ENCODE results near the gene DHX58. TPM values are rescaled to one million over a fixed set of nuclear protein-coding genes. Genes with fewer than 3 reads are reported as not detected.

DHX58 gene
- total RNA-seq, 1 donor from 2014 or later: 0.41 TPM

DNA sequence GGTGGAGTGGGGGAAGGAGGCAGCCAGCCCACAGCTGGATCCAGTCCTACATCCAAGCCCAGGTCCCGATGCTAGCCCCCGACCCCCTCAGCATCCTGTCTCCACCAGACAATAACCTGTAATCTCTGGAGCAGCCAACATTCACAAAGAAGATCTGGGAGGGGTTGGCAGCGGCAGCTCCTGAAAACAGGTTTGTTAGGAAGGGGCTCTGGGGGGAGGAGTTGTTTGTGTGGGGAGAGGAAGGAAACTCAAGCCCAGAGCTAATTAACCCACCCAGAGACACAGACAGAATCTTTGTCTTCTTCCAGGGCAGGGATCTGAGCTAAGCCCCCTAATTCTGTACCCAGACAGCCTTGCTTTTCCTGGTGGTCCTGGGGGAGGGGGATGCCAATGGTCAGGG is 57.5 kb downstream of the DHX58 start:
- Mint-ChIP-seq H3K36me3 (ENCODE audit: low read depth, unreplicated experiment) (no peaks in the 10 kb centered on the region), H3K27me3 (ENCODE audit: unreplicated experiment) (peaks cover 11% of the 10 kb centered on the region), H3K4me1 (ENCODE audit: unreplicated experiment) (peaks cover 13% of the 10 kb centered on the region), H3K4me3 (ENCODE audit: unreplicated experiment) (no peak overlapping the region), H3K9me3 (ENCODE audit: unreplicated experiment) (no peaks in the 10 kb centered on the region), H3K27ac (ENCODE audit: unreplicated experiment) (no peak overlapping the region)
- no peak for DNase-seq (ENCODE audit: low spot score)
- TF ChIP-seq, protein P1, sequence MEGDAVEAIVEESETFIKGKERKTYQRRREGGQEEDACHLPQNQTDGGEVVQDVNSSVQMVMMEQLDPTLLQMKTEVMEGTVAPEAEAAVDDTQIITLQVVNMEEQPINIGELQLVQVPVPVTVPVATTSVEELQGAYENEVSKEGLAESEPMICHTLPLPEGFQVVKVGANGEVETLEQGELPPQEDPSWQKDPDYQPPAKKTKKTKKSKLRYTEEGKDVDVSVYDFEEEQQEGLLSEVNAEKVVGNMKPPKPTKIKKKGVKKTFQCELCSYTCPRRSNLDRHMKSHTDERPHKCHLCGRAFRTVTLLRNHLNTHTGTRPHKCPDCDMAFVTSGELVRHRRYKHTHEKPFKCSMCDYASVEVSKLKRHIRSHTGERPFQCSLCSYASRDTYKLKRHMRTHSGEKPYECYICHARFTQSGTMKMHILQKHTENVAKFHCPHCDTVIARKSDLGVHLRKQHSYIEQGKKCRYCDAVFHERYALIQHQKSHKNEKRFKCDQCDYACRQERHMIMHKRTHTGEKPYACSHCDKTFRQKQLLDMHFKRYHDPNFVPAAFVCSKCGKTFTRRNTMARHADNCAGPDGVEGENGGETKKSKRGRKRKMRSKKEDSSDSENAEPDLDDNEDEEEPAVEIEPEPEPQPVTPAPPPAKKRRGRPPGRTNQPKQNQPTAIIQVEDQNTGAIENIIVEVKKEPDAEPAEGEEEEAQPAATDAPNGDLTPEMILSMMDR (IDR thresholded peaks at IDR 0.05; ENCODE audit: unreplicated experiment): no peak

DNA sequence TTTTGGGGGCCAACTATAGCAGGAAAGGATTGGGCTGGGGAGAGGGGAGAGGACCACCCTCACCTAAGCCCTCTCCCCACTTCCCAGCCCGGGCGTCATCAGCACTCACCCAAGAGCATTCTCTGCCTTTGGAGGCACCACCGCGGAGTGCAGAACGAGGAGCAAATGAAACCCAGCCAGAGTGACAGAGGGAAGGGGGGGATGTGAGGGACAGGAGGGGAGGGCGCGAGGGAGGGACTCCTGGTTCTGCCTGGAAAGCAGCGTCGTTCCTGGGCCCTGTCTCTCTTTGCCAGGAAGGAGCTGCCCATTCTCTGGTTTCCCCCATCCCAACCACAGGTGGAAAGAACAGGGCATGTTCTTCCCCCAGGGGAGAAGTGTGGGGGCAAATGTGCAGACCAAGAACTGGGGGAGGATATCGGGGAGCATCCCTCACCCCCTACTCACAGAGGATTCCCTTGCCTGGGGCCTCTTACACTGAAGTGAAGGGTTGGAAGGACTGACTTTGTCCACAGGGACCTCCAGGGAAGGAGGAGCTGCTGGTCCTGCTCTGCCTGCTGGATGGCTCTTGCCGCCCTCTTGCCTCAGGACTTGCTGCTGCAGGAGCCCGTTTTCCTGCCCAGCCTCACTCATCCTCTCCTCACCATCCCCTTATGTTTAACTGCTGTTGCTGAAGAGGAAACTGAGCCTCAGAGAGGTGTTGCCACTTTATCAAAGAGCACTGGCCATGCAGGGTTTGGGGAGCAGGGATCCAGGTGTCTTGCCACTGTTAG is 58.6 kb downstream of the DHX58 start:
- Mint-ChIP-seq H3K36me3 (ENCODE audit: low read depth, unreplicated experiment) (no peaks in the 10 kb centered on the region), H3K4me1 (ENCODE audit: unreplicated experiment) (peaks cover 15% of the 10 kb centered on the region), H3K27me3 (ENCODE audit: unreplicated experiment) (peaks cover 13% of the 10 kb centered on the region), H3K27ac (ENCODE audit: unreplicated experiment) (no peak overlapping the region), H3K9me3 (ENCODE audit: unreplicated experiment) (no peaks in the 10 kb centered on the region), H3K4me3 (ENCODE audit: unreplicated experiment) (no peak overlapping the region)
- TF ChIP-seq, protein P1 (IDR thresholded peaks at IDR 0.05; ENCODE audit: unreplicated experiment): no peak
- DNase-seq (ENCODE audit: low spot score): no peak

DNA sequence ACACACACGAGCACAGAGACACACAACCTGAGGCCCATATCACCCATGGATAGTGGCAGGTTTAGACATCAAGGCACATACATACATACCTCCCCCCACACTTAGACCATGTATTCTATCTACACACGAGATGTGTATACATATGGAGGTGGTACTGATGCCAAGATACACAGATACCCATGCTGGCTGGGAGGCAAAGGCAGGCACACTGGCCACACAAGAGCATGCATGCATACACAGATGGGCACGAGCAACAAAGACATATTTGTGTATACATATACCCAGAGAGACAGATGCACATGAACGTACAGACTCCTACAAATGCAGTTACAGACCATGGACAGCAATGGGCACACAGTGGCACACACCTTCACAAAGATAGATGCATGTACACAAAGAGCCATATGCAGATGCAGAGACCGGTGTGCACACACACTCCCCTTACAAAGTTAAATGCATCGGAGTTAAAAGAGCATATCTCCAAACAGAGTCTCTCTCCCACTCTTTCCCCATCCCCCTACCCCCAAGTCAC is 60.1 kb downstream of the DHX58 start:
- Mint-ChIP-seq H3K9me3 (ENCODE audit: unreplicated experiment) (no peaks in the 10 kb centered on the region), H3K4me3 (ENCODE audit: unreplicated experiment) (no peak overlapping the region), H3K27me3 (ENCODE audit: unreplicated experiment) (peaks cover 17% of the 10 kb centered on the region), H3K27ac (ENCODE audit: unreplicated experiment) (no peak overlapping the region), H3K4me1 (ENCODE audit: unreplicated experiment) (peaks cover 15% of the 10 kb centered on the region), H3K36me3 (ENCODE audit: low read depth, unreplicated experiment) (no peaks in the 10 kb centered on the region)
- TF ChIP-seq, protein P1 (IDR thresholded peaks at IDR 0.05; ENCODE audit: unreplicated experiment): no peak
- DNase-seq (ENCODE audit: low spot score): no peak

DNA sequence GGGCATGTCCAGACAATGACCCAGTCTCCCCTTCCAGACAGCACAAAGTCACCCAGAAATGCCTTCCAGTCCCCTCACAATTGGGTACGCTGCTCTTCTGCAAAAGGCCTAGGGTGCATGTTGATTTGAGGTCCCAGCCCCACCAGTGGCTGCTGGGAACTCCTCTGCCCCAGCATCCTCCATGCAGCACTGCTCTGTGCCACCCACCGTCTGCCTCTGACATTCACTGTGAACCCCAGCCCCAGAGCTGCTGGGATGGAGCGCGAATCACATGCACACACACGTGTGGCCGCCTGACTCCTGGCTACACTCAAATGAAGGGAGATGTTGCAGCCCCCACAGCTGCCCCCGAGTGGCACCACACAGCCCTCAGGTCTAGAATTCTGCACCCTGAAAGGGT is 60.9 kb downstream of the DHX58 start:
- Mint-ChIP-seq H3K27ac (ENCODE audit: unreplicated experiment) (no peak overlapping the region), H3K9me3 (ENCODE audit: unreplicated experiment) (no peaks in the 10 kb centered on the region), H3K36me3 (ENCODE audit: low read depth, unreplicated experiment) (no peaks in the 10 kb centered on the region), H3K27me3 (ENCODE audit: unreplicated experiment) (peaks cover 17% of the 10 kb centered on the region), H3K4me3 (ENCODE audit: unreplicated experiment) (no peak overlapping the region), H3K4me1 (ENCODE audit: unreplicated experiment) (peaks cover 15% of the 10 kb centered on the region)
- TF ChIP-seq, protein P1 (IDR thresholded peaks at IDR 0.05; ENCODE audit: unreplicated experiment): no peak
- no peak for DNase-seq (ENCODE audit: low spot score)

Other genes starting within 250 kb of the DHX58 start
- gene KLHL11, start 247.3 kb downstream of the DHX58 start, total RNA-seq (ENCODE audit: unreplicated experiment): 9.0 TPM
- gene ACLY, start 193.8 kb downstream of the DHX58 start, total RNA-seq (ENCODE audit: unreplicated experiment): 376 TPM
- gene ODAD4, start 182.1 kb downstream of the DHX58 start, total RNA-seq (ENCODE audit: unreplicated experiment): 2.2 TPM
- 82.1 TPM for gene CNP, start 145.9 kb downstream of the DHX58 start, total RNA-seq (ENCODE audit: unreplicated experiment)
- 92.8 TPM for gene DNAJC7, start 95.3 kb downstream of the DHX58 start, total RNA-seq (ENCODE audit: unreplicated experiment)
- gene NKIRAS2, start 92.6 kb downstream of the DHX58 start, total RNA-seq (ENCODE audit: unreplicated experiment): 67.4 TPM
- gene C17orf113, start 62.1 kb downstream of the DHX58 start, total RNA-seq (ENCODE audit: unreplicated experiment): 1.6 TPM
- 1.3 TPM for gene ZNF385C, start 14.2 kb downstream of the DHX58 start, total RNA-seq (ENCODE audit: unreplicated experiment)
- 22.8 TPM for gene KAT2A, start 8.7 kb upstream of the DHX58 start, total RNA-seq (ENCODE audit: unreplicated experiment)
- gene HSPB9, start 10.1 kb upstream of the DHX58 start, total RNA-seq (ENCODE audit: unreplicated experiment): not detected
- 144 TPM for gene RAB5C, start 42.3 kb upstream of the DHX58 start, total RNA-seq (ENCODE audit: unreplicated experiment)
- 0.08 TPM for gene KCNH4, start 68.4 kb upstream of the DHX58 start, total RNA-seq (ENCODE audit: unreplicated experiment)
- not detected for gene HCRT, start 72.7 kb upstream of the DHX58 start, total RNA-seq (ENCODE audit: unreplicated experiment)
- gene GHDC, start 81.8 kb upstream of the DHX58 start, total RNA-seq (ENCODE audit: unreplicated experiment): 7.2 TPM
- 40.2 TPM for gene STAT5B, start 163.7 kb upstream of the DHX58 start, total RNA-seq (ENCODE audit: unreplicated experiment)
- gene STAT5A, start 175.8 kb upstream of the DHX58 start, total RNA-seq (ENCODE audit: unreplicated experiment): 67.2 TPM